ENCODE results near the gene MPRIP.

The MPRIP gene

DNA sequence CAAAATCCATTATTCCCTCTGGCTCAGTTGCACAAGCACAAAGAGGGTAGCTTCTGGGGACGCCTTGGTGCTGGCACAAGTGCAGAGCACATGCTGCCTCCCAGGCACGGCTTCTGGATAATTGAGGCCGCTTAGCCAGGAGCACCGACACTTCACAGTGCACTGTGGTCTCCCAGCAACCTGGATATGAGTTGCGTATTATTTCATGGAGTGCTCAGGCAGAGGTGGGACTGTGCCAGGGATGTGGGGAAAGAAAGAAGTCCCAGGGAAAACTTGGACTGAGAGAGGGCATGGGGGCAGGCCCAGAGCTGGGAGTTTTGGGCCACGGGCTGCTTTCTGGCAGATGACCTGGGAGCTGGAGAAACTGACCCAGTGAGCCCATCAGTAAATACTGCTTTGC, 37.5 kb downstream of the MPRIP start:
- no peak for DNase-seq (ENCODE audit: low read depth, low spot score)
- in situ Hi-C loops (cut with HindIII; ENCODE audit: low sequenced_read_pairs): no loop called here
- TF ChIP-seq, protein P1, sequence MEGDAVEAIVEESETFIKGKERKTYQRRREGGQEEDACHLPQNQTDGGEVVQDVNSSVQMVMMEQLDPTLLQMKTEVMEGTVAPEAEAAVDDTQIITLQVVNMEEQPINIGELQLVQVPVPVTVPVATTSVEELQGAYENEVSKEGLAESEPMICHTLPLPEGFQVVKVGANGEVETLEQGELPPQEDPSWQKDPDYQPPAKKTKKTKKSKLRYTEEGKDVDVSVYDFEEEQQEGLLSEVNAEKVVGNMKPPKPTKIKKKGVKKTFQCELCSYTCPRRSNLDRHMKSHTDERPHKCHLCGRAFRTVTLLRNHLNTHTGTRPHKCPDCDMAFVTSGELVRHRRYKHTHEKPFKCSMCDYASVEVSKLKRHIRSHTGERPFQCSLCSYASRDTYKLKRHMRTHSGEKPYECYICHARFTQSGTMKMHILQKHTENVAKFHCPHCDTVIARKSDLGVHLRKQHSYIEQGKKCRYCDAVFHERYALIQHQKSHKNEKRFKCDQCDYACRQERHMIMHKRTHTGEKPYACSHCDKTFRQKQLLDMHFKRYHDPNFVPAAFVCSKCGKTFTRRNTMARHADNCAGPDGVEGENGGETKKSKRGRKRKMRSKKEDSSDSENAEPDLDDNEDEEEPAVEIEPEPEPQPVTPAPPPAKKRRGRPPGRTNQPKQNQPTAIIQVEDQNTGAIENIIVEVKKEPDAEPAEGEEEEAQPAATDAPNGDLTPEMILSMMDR (IDR thresholded peaks at IDR 0.05; ENCODE audit: low read depth, low read length): no peak
- no peak overlapping the region for H3K4me3 ChIP-seq (ENCODE audit: low read depth, low read length)

DNA sequence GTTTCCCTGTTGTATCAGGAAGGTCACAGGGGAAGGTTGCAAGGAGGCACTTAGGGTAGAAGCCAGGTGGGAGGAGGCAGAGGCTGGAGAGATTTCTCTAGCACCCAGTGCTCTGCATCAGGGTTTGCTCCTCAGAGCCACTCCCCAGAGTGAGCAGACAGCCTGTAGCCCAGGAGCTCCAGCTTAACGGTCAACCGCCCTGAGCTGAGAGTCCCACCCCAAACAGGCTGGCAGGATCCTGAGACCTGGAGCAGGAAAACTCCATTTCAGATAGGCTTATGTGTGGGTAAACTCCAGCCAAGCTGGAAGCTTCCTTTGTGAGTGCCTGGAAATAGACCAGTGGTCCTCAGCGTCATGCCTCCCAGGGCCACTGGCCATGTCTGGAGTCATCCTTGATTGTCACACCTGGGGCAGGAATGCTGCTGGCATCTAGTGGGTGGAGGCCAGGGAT, 37.9 kb downstream of the MPRIP start:
- DNase-seq (ENCODE audit: low read depth, low spot score): no peak
- no peak overlapping the region for H3K4me3 ChIP-seq (ENCODE audit: low read depth, low read length)
- TF ChIP-seq, protein P1 (IDR thresholded peaks at IDR 0.05; ENCODE audit: low read depth, low read length): no peak
- in situ Hi-C loops (cut with HindIII; ENCODE audit: low sequenced_read_pairs): no loop called here

DNA sequence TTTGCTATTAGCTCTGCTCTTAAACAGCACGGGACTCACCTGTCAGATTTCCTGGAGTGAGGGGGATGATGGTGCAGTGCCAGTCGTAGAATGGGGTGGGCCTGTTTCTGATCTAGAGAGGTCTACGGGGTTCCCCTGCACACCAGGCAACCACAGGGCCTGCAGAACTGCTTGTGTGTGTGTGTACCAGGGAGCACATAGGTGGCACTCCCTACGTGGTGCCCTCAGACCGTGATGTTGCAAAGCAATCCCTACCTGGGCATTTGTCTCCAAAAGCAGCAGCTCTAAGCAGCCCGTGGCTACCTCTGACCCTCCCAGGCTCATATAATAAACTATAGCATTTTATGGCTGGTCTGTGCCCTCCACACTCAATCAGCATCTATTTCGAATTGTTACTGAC, 38.5 kb downstream of the MPRIP start:
- TF ChIP-seq, protein P1 (IDR thresholded peaks at IDR 0.05; ENCODE audit: low read depth, low read length): no peak
- in situ Hi-C loops (cut with HindIII; ENCODE audit: low sequenced_read_pairs): no loop called here
- no peak for DNase-seq (ENCODE audit: low read depth, low spot score)
- H3K4me3 ChIP-seq (ENCODE audit: low read depth, low read length): no peak overlapping the region

DNA sequence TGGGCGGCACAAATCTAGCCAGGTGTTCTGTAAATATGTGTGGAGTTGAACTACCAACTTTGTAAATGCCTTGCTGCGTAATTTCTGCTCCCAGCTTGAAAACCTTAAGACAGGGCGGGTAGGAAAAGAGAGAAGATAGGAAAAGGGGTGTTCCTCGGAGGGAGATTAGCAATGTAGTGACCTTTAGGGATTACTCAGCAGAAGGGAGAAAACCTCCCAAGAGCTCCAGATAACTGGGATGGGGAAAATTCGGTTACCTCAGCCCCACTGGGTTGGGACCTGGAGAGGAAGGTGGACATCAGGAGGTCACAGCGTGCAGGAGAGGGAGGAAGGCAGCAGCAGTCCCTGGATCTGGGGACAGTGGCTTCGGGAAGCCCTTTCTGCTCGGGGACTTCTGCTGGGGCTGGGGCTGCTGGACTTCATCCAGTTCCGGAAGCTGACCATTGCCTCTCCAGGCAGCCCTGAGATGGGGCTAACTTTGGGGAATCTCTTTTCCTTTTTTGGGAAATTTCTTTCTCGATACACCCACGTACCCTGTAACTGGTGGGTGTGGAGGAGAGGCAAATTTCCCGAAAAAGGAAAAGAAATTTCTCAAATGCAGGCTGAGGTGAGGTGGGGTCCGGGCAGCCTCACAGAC, 39.2 kb downstream of the MPRIP start:
- in situ Hi-C loops (cut with HindIII; ENCODE audit: low sequenced_read_pairs): no loop called here
- no peak overlapping the region for H3K4me3 ChIP-seq (ENCODE audit: low read depth, low read length)
- TF ChIP-seq, protein P1 (IDR thresholded peaks at IDR 0.05; ENCODE audit: low read depth, low read length): no peak
- DNase-seq (ENCODE audit: low read depth, low spot score): no peak

DNA sequence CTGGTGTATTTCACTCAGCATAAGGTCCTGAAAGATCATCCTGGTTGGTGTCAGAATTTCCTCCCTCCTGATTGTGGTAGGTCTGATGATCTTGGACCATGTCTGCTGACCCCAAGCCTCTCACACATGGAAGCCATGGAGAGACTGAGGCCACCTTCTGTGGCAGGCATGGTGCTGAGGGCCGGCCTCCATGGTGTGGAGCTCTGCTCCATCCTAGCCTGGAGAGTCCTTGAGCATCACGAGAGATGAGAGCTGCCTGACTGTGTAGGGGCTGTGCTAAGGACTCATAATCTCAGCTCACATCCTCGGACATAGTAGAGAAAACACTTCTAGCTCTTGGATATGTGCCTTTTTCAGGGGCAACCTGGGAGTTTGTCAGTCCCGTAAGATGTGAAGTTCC, 40.6 kb downstream of the MPRIP start:
- no peak overlapping the region for H3K4me3 ChIP-seq (ENCODE audit: low read depth, low read length)
- in situ Hi-C loops (cut with HindIII; ENCODE audit: low sequenced_read_pairs): no loop called here
- TF ChIP-seq, protein P1 (IDR thresholded peaks at IDR 0.05; ENCODE audit: low read depth, low read length): no peak
- no peak for DNase-seq (ENCODE audit: low read depth, low spot score)

DNA sequence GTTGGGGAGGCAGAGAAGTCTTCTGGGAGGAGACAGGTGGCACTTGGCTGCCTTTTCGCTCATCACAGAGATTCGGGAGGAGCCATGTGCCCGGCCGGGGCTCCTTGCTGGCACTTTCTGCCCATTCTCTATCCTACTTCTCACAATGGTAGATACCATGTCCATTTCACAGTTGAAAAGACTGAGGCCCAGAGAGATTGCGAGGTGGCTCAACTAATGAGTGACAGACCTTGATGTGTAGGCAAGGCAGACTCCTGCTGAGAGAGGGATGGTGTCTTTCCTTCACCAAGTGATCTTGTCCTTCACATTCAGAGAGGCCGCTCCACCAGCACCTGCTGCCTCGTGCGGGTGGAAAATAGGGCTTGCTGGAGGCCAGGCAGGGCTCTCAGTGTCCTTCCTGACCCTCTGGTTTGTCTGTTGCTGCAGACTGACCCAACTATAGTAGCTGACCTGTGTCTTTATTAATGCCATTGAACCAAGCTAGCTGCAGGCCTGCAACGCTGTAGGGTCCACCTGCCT, 42.1 kb downstream of the MPRIP start:
- TF ChIP-seq, protein P1 (IDR thresholded peaks at IDR 0.05; ENCODE audit: low read depth, low read length): no peak
- no peak overlapping the region for H3K4me3 ChIP-seq (ENCODE audit: low read depth, low read length)
- in situ Hi-C loops (cut with HindIII; ENCODE audit: low sequenced_read_pairs): no loop called here
- no peak for DNase-seq (ENCODE audit: low read depth, low spot score)

Measured in astrocyte of the spinal cord (primary cell).